Measurements from ENCODE around the gene PDE9A.
"Not testable (repeated sequence)": the region's sequence is repeated elsewhere in the genome, so short reads cannot be mapped to it uniquely, and the experiment has no call there.

PDE9A gene

DNA sequence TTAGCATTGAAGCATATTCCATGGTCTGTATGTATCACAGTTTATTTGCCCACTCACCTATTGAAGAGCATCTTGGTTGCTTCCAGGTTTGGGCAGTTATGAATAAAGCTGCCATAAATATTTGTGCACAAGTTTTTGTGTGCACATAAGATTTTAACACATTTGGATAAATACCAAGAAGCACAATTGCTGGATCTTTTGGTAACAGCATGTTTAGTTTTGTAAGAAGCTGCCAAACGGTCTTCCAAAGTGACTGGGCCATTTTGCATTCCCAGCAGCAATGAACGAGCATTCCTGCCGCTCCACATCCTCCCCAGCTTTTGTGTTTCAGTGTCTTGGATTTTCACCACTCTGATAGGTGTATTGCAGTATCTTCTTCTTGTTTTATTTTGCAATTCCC, 62.7 kb downstream of the PDE9A start:
- no peak for DNase-seq

DNA sequence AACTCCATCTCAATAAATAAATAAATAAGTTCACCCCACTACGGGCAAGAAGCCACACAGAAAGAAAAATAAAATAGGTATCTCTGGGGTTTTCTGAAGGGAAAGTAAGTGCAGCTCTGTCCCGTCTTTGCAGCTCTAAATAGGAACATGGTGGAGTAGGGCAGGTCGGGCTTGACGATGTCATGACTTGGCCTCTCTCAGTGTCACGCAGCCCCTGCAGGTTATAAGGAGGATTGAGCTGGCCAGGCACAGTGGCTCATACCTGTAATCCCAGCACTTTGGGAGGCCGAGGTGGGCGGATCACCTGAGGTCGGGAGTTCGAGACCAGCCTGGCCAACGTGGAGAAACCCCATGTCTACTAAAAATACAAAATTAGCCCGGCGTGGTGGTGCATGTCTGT, 67.1 kb downstream of the PDE9A start:
- not testable (repeated sequence) for DNase-seq

- no peak for DNase-seq
These were observed 68.0 kb downstream of the PDE9A start for GRCh38 chr21:42721341-42721824.

- DNase-seq, result no peak
These were observed 68.7 kb downstream of the PDE9A start for GRCh38 chr21:42722153-42722552.

DNA sequence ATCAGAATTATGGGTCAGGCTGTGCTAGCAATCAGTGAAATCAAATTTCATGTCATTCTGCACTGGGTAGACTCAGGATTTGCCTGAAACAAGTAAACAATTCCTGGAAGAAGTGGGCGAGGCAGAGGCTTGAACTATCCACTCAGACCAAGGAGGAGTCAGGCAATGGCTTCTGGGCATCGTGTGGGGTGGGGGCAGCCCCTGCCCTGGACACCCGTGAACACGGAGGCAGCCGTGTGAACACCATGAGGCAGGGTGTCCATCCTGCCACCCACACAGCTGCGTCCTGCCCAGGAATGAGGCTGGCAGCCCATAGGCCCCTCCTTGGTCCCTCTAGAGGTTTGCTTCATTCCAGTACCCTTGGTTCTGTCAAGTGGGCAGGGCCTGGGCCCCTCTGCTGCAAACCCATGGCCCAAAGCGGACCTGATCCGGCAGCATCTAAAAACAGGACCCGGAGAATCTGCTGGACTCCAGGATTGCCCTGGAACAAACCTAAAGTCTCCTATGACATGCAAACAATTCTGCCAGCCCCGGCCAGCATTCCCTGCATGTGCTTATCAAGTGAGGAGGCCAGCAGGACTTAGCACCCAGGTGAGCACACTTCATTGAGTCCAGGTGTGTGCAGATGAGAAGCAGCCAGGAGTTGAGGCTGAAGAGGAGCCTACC, 69.5 kb downstream of the PDE9A start:
- DNase-seq, result no peak

GRCh38 chr21:42724226-42724920, 71.0 kb downstream of the PDE9A start:
- DNase-seq, result no peak

DNA sequence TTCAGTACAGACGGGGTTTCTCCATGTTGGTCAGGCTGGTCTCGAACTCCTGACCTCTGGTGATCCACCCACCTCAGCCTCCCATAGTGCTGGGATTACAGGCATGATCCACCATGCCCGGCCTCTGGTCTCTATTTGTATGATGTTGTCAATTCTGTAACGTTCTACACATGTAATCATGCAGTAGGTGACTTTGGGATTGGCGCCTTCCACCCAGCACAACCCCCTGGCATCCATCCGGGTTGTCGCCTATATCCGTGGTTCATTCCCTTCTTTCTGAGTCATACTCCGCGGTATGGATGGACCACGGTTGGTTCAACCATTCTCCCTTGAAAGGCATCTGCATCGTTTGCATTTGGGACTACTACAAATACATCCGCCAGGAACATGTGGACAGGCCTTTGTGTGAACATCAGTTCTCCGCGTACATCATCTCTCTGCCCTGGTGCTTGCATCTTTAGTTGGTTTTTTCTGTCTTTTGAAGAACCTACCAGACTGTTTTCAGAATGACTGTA, 72.1 kb downstream of the PDE9A start:
- no peak for DNase-seq

DNA sequence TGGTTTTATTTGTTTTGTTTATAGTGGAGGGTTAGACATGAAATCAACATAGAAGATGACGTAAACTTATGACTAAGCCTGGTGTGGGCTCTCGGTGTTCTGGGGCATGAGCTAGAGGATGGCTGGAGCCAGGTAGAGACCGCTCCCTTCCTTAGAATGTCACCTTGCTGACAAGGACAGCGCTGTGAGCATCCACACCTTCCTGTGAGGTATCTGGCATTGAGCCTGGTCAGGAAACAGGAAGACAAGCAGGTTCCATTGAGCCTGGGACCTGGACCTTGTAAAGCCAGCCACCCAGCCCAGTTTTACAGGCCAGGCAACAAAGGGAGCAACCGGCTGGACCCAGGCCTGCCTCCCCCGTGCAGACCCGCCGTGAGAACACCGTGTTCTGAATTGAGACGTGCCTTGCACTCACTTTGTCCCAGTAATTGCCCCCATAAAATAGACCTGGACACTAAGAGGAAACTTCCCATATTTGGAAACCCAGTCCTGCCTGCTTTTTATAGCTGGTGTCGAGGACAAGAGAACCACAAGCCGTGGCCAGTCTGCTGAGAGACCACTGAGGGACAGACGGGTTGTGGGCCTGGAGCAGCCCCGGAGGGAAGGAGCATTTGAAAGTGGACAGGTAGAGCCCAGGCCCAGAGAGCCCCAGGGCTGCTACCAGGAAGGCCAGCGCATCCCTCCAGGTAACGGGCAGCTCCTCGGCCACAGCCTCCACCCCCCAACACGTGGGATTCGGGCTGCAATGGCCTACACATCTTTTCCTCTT, 78.0 kb downstream of the PDE9A start:
- no peak for DNase-seq

- no peak for DNase-seq
These were observed 78.6 kb downstream of the PDE9A start for GRCh38 chr21:42732033-42732410.

DNA sequence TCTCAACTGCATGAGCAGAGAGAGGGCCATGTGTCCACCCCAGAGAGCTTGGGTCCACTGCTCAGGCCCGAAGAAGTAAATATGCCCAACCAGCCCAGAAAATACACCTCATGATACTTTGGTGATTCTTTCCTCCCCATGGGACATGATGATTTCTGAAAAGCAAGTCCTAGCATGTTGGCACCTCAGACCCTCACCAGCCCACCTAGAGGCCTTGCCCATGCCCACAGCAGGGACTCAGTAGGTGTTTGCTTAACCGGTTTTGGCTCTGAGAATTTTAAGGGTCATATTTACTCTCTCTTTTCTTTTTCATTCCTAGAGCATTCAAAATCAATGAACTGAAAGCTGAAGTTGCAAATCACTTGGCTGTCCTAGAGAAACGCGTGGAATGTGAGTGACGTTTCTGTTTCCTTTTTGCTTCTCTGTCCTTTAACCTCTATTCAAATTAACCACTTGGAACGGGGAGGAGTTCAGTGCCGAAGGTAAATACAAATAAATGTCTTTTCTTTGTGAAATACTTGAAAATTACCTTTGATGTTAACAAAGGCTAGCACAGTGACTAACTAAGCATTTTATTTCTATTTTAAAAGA, 79.7 kb downstream of the PDE9A start:
- no peak for DNase-seq

- DNase-seq, result no peak
These were observed 80.5 kb downstream of the PDE9A start for GRCh38 chr21:42733874-42734273.

GRCh38 chr21:42734323-42734971, 81.0 kb downstream of the PDE9A start:
- no peak for DNase-seq

GRCh38 chr21:42735061-42735460, 81.6 kb downstream of the PDE9A start:
- DNase-seq, result no peak

- DNase-seq, result no peak
These were observed 82.5 kb downstream of the PDE9A start for GRCh38 chr21:42735944-42736343.

DNA sequence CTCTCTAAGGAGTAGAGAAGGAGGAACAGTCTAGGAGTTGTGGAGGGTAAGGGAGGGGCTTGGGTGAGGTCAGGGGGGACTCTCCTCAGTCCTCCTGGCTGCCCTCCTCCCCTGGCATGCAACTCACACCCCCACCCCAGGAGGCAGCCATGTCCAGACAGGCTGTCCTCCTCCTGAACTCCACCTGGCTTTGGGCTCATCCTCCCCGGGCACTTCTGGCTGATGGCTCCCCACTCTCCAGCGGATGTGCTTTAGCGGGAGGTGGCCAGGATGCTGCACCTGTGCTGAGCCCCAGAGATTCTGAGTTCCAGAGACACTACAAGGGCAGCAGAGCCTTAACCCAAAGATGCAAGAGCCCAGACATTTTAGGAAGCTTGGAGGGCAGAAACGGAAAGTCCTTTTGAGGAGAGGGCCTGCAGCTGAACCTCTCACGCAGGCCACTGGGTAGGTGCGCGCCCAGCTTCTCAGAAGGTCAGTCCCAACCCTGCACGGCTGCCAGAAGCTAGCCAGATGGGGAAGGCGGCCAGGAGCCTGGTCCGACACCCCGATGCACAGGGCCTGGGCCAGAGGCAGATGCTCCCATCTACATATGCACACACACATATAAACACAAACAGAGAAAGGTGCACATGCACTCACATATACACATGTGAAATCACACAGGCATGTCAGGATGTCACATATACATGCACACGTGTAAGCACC, 83.4 kb downstream of the PDE9A start:
- DNase-seq, result no peak

GRCh38 chr21:42737951-42738590, 84.7 kb downstream of the PDE9A start:
- DNase-seq, result peak in 1 of 2 donors; percentile 47

DNA sequence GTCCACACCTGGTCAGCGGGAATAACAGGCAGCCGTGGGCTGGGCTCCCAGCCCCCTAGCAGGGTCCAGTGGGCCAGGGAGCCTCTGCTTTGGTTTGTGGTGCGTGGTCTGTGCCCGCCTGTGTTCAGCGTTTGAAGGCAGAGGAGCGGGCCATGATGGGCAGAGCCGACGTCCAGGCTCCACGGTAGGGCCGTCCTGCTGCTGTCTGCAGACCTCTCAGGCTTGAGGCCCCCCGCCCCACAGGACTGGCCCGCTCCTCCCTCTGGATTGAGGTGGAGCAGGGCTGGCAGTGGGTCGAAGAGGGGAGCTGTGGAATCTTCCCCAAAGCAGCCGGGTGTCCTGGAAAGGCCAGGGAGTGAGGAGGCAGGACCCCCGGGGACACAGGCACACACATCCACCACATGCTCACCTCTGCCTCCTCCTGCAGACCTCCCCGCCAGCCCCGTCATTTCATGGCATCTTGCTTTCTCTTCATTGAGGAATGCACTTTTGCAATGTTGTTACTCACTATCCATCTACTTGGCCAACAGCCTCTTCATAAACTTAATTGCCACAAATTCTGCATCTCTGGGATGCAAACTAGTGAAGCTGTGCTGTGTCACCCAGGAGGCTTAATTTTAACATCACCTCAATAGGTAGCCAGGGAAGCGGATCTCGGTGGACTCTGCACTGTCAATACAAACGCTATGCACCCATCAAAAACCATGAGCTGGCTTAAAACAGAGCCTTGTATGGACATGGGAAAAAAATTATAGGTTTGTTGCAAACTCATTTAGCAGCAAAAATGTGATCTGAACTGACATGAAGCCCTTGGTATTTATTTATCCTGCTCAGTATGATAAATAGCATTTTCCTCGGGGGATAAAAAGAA, 85.9 kb downstream of the PDE9A start:
- no peak for DNase-seq

DNA sequence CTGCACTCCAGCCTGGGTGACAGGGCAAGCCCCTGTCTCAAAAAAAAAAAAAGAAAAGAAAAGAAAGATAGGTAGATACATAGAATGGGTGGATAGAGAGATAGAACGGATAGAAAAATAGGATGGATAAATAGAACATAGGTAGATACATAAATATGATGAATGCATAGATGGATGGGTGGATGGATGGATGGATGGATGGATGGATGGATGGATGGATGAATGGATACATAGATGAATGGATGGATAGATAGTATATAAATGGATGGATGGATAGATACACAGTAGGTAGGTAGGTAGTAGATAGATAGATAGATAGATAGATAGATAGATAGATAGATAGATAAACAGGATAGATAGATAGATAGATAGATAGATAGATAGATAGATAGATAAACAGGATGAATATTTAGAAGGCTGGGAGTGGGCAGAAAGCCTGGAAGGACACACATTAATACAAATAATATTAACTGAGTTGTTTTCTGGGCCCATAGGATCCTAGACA, 87.0 kb downstream of the PDE9A start:
- DNase-seq, result no peak

DNA sequence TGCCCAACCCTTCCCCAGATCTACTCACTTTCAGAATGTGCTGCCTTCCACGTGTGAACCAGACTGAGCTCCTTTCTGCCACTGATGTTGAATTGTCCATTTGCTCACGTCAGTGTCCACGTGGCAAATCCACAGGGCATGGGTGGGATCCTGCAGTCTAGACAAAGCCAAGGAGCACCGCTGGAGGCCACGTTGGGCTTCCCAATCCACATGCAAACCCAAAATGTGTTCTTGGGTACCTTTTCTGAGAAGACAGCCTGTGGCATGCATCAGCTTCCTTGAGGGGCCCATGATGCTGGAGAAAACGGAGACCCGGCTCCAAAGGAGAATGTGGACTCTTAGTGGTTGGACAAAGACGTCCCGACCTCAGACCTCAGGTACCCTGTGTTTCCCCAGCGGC, 87.6 kb downstream of the PDE9A start:
- no peak for DNase-seq
